Gastroesophageal sphincter (tissue), 4 donors: Measurements from ENCODE around the gene LAD1. TPM values are rescaled to one million over a fixed set of nuclear protein-coding genes. Genes with fewer than 3 reads are reported as not detected.

ENCODE experiments used
- ATAC-seq: fragments of 150-250 bp; one replicate; pipeline ENCODE4 v1.9.1; 2016; ENCODE audit warnings: mild to moderate bottlenecking, moderate library complexity
- H3K27ac ChIP-seq, 4 donors: fragments of 200-600 bp; sonication (generic) in 3 of 4; 1 replicate in 3 of 4; 2 replicates in 1 of 4; pipeline ENCODE4 v1.5.1; 2016 to 2019
- H3K27me3 ChIP-seq: fragments of 200-600 bp; sonication (generic); one replicate; pipeline ENCODE4 v1.5.1; 2019
- H3K36me3 ChIP-seq, 2 donors: fragments of 200-600 bp; sonication (generic); one replicate each; pipeline ENCODE4 v1.5.1; 2019; ENCODE audit warnings: control low read depth in 1 of 2
- H3K4me1 ChIP-seq, 3 donors: fragments of 200-600 bp; sonication (generic); 1 replicate in 2 of 3; 2 replicates in 1 of 3; pipeline ENCODE4 v1.5.1; 2016 to 2019; ENCODE audit warnings: control low read depth in 2 of 3
- H3K4me3 ChIP-seq, 2 donors: fragments of 200-600 bp; sonication (generic); one replicate each; pipeline ENCODE4 v1.5.1; 2019; ENCODE audit warnings: mild to moderate bottlenecking in 1 of 2, moderate library complexity in 1 of 2
- H3K9me3 ChIP-seq, 3 donors: fragments of 200-600 bp; sonication (generic); one replicate each; pipeline ENCODE4 v1.5.1; 2017 to 2019; ENCODE audit warnings: control low read depth in 2 of 3
- EP300 ChIP-seq: sonication (generic); formaldehyde crosslinking; IDR thresholded peaks from one replicate; pipeline ENCODE4 v1.6.1; 2017; ENCODE audit warnings: antibody characterized with exemption, mild to moderate bottlenecking
- POLR2A ChIP-seq, 2 donors: fragments of 450-650 bp; IDR thresholded peaks; one replicate each; pipeline ENCODE4 v1.6.1; 2017; ENCODE audit warnings: antibody characterized with exemption in 2 of 2, mild to moderate bottlenecking in 2 of 2, moderate library complexity in 1 of 2
- POLR2AphosphoS5 ChIP-seq: sonication (generic); formaldehyde crosslinking; IDR thresholded peaks from one replicate; pipeline ENCODE4 v1.6.1; 2017; ENCODE audit warnings: antibody characterized with exemption
- WGBS, 2 donors: methylation state at CpG; one replicate each; pipeline ENCODE4 v1.1.5; 2018; ENCODE audit warnings: low coverage in 1 of 2; 5-methylcytosine and 5-hydroxymethylcytosine counted together
- total RNA-seq, 4 donors: library from RNA; depleted of rRNA; stranded (reverse); fragments of >200 nt; gene quantifications; one replicate each; pipeline ENCODE4 v1.1.0, GENCODE V29; 2016
- TF ChIP-seq, protein P1 (sequence below), 4 experiments: fragments of 200-600 bp in 2 of 4; fragments of 450-650 bp in 2 of 4; sonication (generic) in 1 of 4; IDR thresholded peaks; one replicate each; pipeline ENCODE4 v1.5.1; 2017 to 2019; ENCODE audit warnings: antibody characterized with exemption in 4 of 4, mild to moderate bottlenecking in 2 of 4, moderate library complexity in 2 of 4

LAD1 gene
- total RNA-seq, 4 donors from 2014 or later, result 1.2 to 24.1 (median 1.9) TPM

DNA sequence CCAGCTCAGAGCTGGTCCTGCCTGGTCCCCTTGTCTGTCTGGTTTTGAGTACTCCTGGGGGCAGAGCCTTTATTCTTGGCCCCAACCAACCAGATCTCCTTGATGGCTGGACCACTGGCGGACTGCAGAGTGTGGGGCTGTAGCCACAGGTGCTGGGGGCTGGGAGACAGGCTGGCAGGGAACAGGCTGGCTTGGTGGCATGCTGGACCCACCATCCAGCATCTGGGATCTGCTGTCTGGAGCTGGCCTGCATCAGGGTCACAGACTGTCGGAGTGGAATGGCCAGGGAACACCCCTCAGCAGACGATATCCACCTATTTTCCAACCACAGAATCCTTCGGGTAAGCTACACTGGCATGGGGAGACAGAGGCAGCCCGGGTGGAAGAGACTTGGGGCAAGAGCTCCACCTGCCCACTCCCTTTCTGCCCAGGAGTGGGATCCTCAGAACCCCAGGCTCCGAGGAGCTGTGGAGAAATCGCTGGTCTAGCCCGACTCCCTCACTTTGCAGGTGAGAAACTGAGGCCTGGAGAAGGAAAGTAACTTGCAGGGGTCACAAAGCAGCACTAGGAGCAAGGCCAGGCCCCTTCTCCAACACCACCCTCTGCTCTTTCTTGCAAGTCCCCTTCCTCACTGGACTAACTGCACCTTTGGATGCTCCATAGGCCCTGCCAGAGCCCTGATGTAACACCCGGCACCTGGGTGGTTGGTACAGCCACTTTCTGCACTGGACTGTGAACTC is 62.2 kb downstream of the LAD1 start:
- no peak for TF ChIP-seq POLR2AphosphoS5
- no peak for TF ChIP-seq EP300
- TF ChIP-seq POLR2A (IDR thresholded peaks at IDR 0.05), result no peak
- TF ChIP-seq, protein P1, sequence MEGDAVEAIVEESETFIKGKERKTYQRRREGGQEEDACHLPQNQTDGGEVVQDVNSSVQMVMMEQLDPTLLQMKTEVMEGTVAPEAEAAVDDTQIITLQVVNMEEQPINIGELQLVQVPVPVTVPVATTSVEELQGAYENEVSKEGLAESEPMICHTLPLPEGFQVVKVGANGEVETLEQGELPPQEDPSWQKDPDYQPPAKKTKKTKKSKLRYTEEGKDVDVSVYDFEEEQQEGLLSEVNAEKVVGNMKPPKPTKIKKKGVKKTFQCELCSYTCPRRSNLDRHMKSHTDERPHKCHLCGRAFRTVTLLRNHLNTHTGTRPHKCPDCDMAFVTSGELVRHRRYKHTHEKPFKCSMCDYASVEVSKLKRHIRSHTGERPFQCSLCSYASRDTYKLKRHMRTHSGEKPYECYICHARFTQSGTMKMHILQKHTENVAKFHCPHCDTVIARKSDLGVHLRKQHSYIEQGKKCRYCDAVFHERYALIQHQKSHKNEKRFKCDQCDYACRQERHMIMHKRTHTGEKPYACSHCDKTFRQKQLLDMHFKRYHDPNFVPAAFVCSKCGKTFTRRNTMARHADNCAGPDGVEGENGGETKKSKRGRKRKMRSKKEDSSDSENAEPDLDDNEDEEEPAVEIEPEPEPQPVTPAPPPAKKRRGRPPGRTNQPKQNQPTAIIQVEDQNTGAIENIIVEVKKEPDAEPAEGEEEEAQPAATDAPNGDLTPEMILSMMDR (IDR thresholded peaks at IDR 0.05), result no peak
- no peak for ATAC-seq

DNA sequence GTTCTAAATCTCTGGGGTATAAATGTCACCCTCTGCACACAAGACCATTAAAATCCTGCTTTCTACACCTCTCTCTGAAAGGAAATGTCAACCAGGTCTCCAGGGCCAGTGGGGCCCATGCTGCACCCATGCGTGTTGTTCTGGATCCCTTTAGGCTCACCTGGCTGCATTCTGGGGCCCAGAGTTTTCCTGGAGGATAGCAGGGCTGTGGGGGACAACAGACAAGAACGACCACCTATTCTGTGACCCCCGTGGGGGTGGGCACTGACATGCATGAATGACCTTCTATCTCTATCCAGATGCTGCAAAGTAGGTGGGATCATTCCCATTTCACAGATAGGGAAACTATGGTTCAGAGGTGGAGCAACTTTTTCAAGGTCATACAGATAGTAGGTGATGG is 63.2 kb downstream of the LAD1 start:
- H3K4me1 ChIP-seq, result no peaks in the 10 kb centered on the region
- ATAC-seq, result no peak
- H3K4me3 ChIP-seq, result no peak overlapping the region
- 100% methylated on average over 1 of the region's 3 CpGs for WGBS, 2 donors
- TF ChIP-seq, protein P1 (IDR thresholded peaks at IDR 0.05), result no peak
- TF ChIP-seq POLR2AphosphoS5 (no peak), EP300 (no peak), POLR2A (IDR thresholded peaks at IDR 0.05) (no peak)
- no peak overlapping the region for H3K27ac ChIP-seq
- no peaks in the 10 kb centered on the region for H3K36me3 ChIP-seq
- no peaks in the 10 kb centered on the region for H3K27me3 ChIP-seq
- H3K9me3 ChIP-seq, result no peaks in the 10 kb centered on the region

More for the DNA sequence above, 62.2 kb downstream of the LAD1 start:
- Histone ChIP-seq H3K4me1 (no peaks in the 10 kb centered on the region), H3K4me3 (no peak overlapping the region), H3K36me3 (no peaks in the 10 kb centered on the region), H3K9me3 (peaks cover 0 to 9% (median 0%) of the 10 kb centered on the region in 3 donors), H3K27me3 (no peaks in the 10 kb centered on the region), H3K27ac (no peak overlapping the region)
- WGBS, 2 donors, result 100% methylated on average over 1 to 2 of the region's 9 CpGs

DNA sequence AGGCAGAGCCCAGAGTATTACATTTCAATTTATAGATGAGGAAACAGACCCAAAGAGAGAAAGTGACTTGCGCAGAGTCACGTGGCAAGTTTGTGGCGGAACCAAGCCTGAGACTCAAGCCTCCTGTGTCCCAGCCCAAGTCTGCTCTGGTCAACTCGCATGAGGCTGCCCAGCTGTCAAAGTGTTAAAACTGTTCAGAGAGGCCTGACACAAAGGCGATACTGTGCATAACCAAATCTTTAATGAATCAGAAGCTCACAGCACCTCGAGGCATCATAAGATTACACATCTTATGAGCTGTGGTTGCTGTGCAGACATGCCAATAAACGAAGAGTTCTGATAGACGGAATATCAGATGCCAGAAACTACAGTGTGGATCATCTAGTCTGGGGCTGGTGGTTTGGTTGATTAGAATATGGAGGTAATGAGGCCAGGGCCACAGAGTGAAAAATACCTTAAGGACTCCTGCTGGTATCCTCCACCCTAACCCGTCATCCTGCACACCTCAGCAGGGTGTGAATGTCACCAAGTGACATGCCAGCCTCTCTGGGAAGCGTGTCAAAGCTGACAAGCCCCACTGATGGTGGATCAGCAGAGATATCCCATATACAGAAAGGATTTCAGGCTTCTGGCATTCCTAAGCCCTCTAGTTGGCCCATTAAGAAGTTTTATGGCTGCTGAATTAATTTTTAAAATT is 63.8 kb downstream of the LAD1 start:
- 85 to 92% methylated on average over 4 to 9 of the region's 10 CpGs for WGBS, 2 donors
- Histone ChIP-seq H3K27ac (no peak overlapping the region), H3K9me3 (no peaks in the 10 kb centered on the region), H3K27me3 (no peaks in the 10 kb centered on the region), H3K4me1 (no peaks in the 10 kb centered on the region), H3K4me3 (no peak overlapping the region), H3K36me3 (no peaks in the 10 kb centered on the region)
- TF ChIP-seq POLR2AphosphoS5, result no peak
- no peak for TF ChIP-seq EP300
- TF ChIP-seq, protein P1 (IDR thresholded peaks at IDR 0.05), result no peak
- no peak for TF ChIP-seq POLR2A (IDR thresholded peaks at IDR 0.05)
- ATAC-seq, result no peak

DNA sequence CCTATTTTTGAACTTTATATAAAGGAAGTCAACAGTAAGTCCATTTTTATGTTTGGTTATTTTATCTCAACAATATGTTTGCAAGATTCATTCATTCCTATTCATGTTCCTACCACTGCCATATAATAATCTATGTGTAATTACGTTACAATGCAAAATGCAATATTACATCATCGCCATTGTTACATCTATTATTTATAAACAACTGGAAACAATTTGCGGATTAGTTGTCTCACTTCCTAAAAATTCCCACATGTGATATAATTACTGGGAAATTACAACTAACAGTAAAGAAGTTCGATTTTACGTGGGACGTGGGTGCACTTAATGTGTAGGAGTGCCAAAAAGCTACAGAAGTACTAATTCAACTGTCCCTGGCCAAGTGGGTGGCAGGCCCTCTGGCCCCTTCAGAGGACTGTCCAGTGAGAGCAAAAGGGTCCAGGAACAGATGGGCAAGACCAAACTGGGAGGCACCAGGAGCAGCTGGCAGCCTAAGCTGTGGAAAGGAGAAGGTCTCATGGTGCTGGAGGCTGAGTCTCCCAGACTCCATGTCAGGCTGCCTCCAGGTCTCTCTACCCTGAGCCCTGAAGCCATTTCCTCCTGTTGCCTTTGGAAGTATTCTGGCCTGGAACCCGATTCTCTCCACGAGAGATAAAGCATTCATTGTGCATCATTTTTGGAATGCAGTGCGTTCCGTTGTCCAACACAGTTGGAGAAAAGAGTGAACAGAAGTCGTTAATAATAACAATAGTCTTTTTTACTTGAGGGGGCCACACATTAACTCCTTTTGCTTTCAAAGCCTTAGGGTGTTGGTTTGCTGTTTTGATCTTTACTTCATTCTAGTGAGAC is 64.6 kb downstream of the LAD1 start:
- no peak overlapping the region for H3K4me3 ChIP-seq
- no peaks in the 10 kb centered on the region for H3K36me3 ChIP-seq
- H3K27me3 ChIP-seq, result no peaks in the 10 kb centered on the region
- no peak overlapping the region for H3K27ac ChIP-seq
- no peak for ATAC-seq
- H3K9me3 ChIP-seq, result no peaks in the 10 kb centered on the region
- TF ChIP-seq POLR2AphosphoS5, result no peak
- no peak for TF ChIP-seq POLR2A (IDR thresholded peaks at IDR 0.05)
- TF ChIP-seq, protein P1 (IDR thresholded peaks at IDR 0.05), result no peak
- no peak for TF ChIP-seq EP300
- no peaks in the 10 kb centered on the region for H3K4me1 ChIP-seq
- 60 to 76% methylated on average over 11 of the region's 11 CpGs for WGBS, 2 donors
